ENCODE data around the gene TTC33.

GRCh38 chr5:40679913-40680681 lies 75.7 kb downstream of the TTC33 start, which contains the start of gene PTGER4:
- TF ChIP-seq ZNF570 (CRISPR knock-in tag; IDR thresholded peaks at IDR 0.05; ENCODE audit: borderline replicate concordance): no peak
- TF ChIP-seq ZKSCAN1 (IDR thresholded peaks at IDR 0.05; ENCODE audit: low read length): no peak
- TF ChIP-seq POLR2AphosphoS5 (IDR thresholded peaks at IDR 0.05; ENCODE audit: low read depth, low read length): no peak
- TF ChIP-seq, protein P1, sequence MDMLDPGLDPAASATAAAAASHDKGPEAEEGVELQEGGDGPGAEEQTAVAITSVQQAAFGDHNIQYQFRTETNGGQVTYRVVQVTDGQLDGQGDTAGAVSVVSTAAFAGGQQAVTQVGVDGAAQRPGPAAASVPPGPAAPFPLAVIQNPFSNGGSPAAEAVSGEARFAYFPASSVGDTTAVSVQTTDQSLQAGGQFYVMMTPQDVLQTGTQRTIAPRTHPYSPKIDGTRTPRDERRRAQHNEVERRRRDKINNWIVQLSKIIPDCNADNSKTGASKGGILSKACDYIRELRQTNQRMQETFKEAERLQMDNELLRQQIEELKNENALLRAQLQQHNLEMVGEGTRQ (IDR thresholded peaks at IDR 0.05; ENCODE audit: low read depth, low read length): no peak
- TF ChIP-seq, protein P1 (CRISPR knock-in tag; IDR thresholded peaks at IDR 0.05; ENCODE audit: borderline replicate concordance): no peak
- no peak for TF ChIP-seq CEBPB (IDR thresholded peaks at IDR 0.05; ENCODE audit: borderline replicate concordance, low read depth, low read length)
- TF ChIP-seq, protein P2, sequence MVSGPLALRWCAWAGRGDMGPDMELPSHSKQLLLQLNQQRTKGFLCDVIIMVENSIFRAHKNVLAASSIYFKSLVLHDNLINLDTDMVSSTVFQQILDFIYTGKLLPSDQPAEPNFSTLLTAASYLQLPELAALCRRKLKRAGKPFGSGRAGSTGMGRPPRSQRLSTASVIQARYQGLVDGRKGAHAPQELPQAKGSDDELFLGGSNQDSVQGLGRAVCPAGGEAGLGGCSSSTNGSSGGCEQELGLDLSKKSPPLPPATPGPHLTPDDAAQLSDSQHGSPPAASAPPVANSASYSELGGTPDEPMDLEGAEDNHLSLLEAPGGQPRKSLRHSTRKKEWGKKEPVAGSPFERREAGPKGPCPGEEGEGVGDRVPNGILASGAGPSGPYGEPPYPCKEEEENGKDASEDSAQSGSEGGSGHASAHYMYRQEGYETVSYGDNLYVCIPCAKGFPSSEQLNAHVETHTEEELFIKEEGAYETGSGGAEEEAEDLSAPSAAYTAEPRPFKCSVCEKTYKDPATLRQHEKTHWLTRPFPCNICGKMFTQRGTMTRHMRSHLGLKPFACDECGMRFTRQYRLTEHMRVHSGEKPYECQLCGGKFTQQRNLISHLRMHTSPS (CRISPR knock-in tag; IDR thresholded peaks at IDR 0.05; ENCODE audit: low read depth): no peak
- TF ChIP-seq GTF2F1 (IDR thresholded peaks at IDR 0.05; ENCODE audit: low read length): no peak
- TF ChIP-seq NFIC (IDR thresholded peaks at IDR 0.05; ENCODE audit: low read length): no peak
- TF ChIP-seq ZNF776 (CRISPR knock-in tag; IDR thresholded peaks at IDR 0.05): no peak
- TF ChIP-seq, protein P3, sequence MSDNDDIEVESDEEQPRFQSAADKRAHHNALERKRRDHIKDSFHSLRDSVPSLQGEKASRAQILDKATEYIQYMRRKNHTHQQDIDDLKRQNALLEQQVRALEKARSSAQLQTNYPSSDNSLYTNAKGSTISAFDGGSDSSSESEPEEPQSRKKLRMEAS (IDR thresholded peaks at IDR 0.05): peak; percentile 29; the same call in 1 of the 2 replicates
- no peak for TF ChIP-seq NFRKB (IDR thresholded peaks at IDR 0.05)
- TF ChIP-seq ZNF24 (IDR thresholded peaks at IDR 0.05): no peak
- TF ChIP-seq ZNF441 (CRISPR knock-in tag; IDR thresholded peaks at IDR 0.05; ENCODE audit: borderline replicate concordance): no peak
- no peak for TF ChIP-seq ZNF839 (CRISPR knock-in tag; IDR thresholded peaks at IDR 0.05; ENCODE audit: borderline replicate concordance)
